Activated naive CD8-positive, alpha-beta T cell treated with anti-CD3 and anti-CD28 coated beads for 36 hours (primary cell): ENCODE data around the gene KCP. TPM values are rescaled to one million over a fixed set of nuclear protein-coding genes. Genes with fewer than 3 reads are reported as not detected.

Experiments used
- DNase-seq: peaks from one replicate; pipeline ENCODE4 v3.0.0; 2021
- H3K27ac Mint-ChIP-seq: one replicate; pipeline ENCODE4 v1.8.0; 2022; ENCODE audit warnings: mild to moderate bottlenecking, moderate library complexity, mixed read lengths
- H3K27me3 Mint-ChIP-seq: one replicate; pipeline ENCODE4 v1.8.0; 2022; ENCODE audit warnings: mild to moderate bottlenecking, mixed read lengths
- H3K36me3 Mint-ChIP-seq: one replicate; pipeline ENCODE4 v1.8.0; 2021; ENCODE audit warnings: mild to moderate bottlenecking, mixed read lengths
- H3K4me1 Mint-ChIP-seq: one replicate; pipeline ENCODE4 v1.8.0; 2021; ENCODE audit warnings: mixed read lengths
- H3K4me3 Mint-ChIP-seq: one replicate; pipeline ENCODE4 v1.8.0; 2022; ENCODE audit warnings: mild to moderate bottlenecking, moderate library complexity, mixed read lengths
- H3K9me3 Mint-ChIP-seq: one replicate; pipeline ENCODE4 v1.8.0; 2022; ENCODE audit warnings: mixed read lengths
- total RNA-seq, 2 experiments: library from RNA; stranded (reverse); gene quantifications; one replicate each; pipeline ENCODE4 v1.2.3, GENCODE V29; 2021

KCP gene
- total RNA-seq, 2 experiments from 2014 or later: 0.10 to 0.14 TPM

- Mint-ChIP-seq H3K27ac (no peak overlapping the region), H3K4me1 (peaks cover 8% of the 10 kb centered on the region), H3K36me3 (no peaks in the 10 kb centered on the region), H3K27me3 (peaks cover 8% of the 10 kb centered on the region), H3K9me3 (no peaks in the 10 kb centered on the region), H3K4me3 (no peak overlapping the region)
- DNase-seq: no peak
Observed at GRCh38 chr7:128871050-128871449, 39.5 kb downstream of the KCP start.

- Mint-ChIP-seq H3K4me1 (peaks cover 10% of the 10 kb centered on the region), H3K36me3 (peaks cover 4% of the 10 kb centered on the region), H3K4me3 (peak overlapping the region; percentile 69), H3K9me3 (no peaks in the 10 kb centered on the region), H3K27ac (no peak overlapping the region), H3K27me3 (peaks cover 8% of the 10 kb centered on the region)
- peak; percentile 31 for DNase-seq
Observed at GRCh38 chr7:128869944-128870285, 40.6 kb downstream of the KCP start.

GRCh38 chr7:128869138-128869943 lies 41.2 kb downstream of the KCP start:
- Mint-ChIP-seq H3K4me3 (peak overlapping the region; percentile 50), H3K27ac (no peak overlapping the region), H3K4me1 (peaks cover 12% of the 10 kb centered on the region), H3K27me3 (peaks cover 8% of the 10 kb centered on the region), H3K36me3 (peaks cover 4% of the 10 kb centered on the region), H3K9me3 (no peaks in the 10 kb centered on the region)
- DNase-seq: peak; percentile 67

GRCh38 chr7:128868624-128869137 lies 41.8 kb downstream of the KCP start:
- Mint-ChIP-seq H3K9me3 (no peaks in the 10 kb centered on the region), H3K4me3 (peak overlapping the region; percentile 38), H3K27me3 (peaks cover 8% of the 10 kb centered on the region), H3K27ac (no peak overlapping the region), H3K4me1 (peaks cover 14% of the 10 kb centered on the region), H3K36me3 (peaks cover 4% of the 10 kb centered on the region)
- no peak for DNase-seq

DNA sequence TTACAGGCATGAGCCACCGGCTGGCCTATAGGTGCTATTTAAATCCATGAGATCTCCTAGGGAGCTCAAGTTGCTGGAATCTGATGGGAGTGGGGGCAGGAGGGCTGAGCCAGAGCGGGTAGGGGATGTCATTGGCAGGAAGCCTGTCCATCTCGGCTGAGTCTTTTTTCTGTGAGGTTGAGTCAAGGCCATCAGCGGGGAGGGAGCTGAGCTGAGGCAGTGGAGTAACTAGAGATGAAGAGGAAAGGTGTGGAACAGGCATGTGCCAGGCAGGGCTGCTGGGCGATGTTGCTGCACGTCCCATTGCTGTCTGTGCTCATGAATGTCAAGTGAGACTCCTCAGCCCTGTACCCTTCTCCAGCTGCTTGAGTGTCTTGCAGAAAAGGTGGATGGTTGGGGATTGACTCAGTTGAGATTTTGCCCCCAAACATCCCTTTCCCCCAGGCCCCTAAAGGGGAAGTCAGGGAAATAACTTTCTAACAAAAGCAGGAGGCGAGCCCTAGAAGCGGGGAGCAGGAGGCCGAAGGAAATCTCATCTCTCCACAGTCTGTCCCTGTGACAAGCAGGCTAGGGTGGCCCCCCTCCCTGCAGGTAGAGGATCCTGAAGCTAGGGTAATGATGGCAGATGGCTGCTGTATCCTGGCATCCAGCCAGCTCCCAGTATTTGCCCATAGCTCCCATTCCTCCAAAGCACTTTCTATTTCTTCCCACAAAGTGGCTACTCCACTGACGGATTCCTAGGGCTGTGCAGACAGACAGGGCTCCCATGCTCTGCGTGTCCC lies 42.5 kb downstream of the KCP start:
- Mint-ChIP-seq H3K9me3 (no peaks in the 10 kb centered on the region), H3K4me1 (peaks cover 15% of the 10 kb centered on the region), H3K36me3 (peaks cover 4% of the 10 kb centered on the region), H3K4me3 (no peak overlapping the region), H3K27me3 (peaks cover 8% of the 10 kb centered on the region), H3K27ac (no peak overlapping the region)
- DNase-seq: no peak

- Mint-ChIP-seq H3K27ac (no peak overlapping the region), H3K4me1 (peaks cover 18% of the 10 kb centered on the region), H3K36me3 (peaks cover 4% of the 10 kb centered on the region), H3K27me3 (peaks cover 8% of the 10 kb centered on the region), H3K4me3 (no peak overlapping the region), H3K9me3 (no peaks in the 10 kb centered on the region)
- no peak for DNase-seq
Observed at GRCh38 chr7:128867241-128867640, 43.3 kb downstream of the KCP start.

DNA sequence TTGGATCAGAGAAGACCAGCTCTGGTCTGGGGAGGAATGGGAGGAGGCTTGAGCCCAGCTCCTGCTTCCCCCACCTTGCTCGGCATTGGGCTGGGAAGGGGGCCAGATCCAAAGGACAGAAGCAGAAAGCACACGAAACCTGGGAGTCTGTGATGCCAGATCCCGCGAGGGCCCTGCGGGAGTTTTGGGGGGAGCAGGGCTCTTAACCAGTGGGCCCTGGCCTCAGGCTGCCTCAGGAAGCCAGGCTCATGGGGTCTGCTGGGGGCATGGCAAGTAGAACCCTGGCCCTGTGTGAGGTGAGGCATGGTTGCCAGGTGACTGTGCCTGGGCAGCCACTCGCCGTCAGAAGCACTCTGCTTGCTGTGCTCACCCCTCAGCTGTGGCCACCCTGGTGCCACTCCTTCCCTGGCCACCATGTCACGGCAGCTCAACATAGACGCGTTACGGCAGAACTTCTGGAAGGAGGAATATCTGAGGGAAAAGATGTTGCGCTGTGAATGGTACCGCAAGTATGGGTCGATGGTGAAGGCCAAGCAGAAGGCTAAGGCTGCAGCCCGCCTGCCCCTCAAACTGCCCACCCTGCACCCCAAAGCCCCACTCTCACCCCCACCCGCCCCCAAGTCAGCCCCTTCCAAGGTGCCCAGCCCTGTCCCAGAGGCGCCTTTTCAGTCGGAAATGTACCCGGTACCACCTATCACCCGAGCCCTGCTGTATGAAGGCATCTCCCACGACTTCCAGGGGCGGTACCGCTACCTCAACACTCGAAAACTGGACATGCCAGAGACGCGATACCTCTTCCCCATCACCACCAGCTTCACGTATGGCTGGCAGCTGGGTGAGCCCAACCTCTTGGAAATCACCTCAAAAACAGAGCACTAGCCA lies 44.3 kb downstream of the KCP start:
- peaks cover 8% of the 10 kb centered on the region for H3K27me3 Mint-ChIP-seq
- no peak overlapping the region for H3K27ac Mint-ChIP-seq
- H3K4me3 Mint-ChIP-seq: no peak overlapping the region
- H3K9me3 Mint-ChIP-seq: no peaks in the 10 kb centered on the region
- H3K4me1 Mint-ChIP-seq: peaks cover 20% of the 10 kb centered on the region
- H3K36me3 Mint-ChIP-seq: peaks cover 4% of the 10 kb centered on the region
- DNase-seq: no peak

GRCh38 chr7:128865303-128865702 lies 45.2 kb downstream of the KCP start:
- Mint-ChIP-seq H3K27ac (no peak overlapping the region), H3K4me3 (no peak overlapping the region), H3K27me3 (peaks cover 1% of the 10 kb centered on the region), H3K9me3 (no peaks in the 10 kb centered on the region), H3K4me1 (peaks cover 21% of the 10 kb centered on the region), H3K36me3 (peaks cover 4% of the 10 kb centered on the region)
- no peak for DNase-seq

- DNase-seq: peak; percentile 58
- peak overlapping the region; percentile 95 for H3K27ac Mint-ChIP-seq
- H3K9me3 Mint-ChIP-seq: no peaks in the 10 kb centered on the region
- H3K4me3 Mint-ChIP-seq: peak overlapping the region; percentile 99
- H3K4me1 Mint-ChIP-seq: peaks cover 20% of the 10 kb centered on the region
- peaks cover 4% of the 10 kb centered on the region for H3K36me3 Mint-ChIP-seq
- H3K27me3 Mint-ChIP-seq: no peaks in the 10 kb centered on the region
Observed at GRCh38 chr7:128863433-128863989, 47.0 kb downstream of the KCP start.

DNA sequence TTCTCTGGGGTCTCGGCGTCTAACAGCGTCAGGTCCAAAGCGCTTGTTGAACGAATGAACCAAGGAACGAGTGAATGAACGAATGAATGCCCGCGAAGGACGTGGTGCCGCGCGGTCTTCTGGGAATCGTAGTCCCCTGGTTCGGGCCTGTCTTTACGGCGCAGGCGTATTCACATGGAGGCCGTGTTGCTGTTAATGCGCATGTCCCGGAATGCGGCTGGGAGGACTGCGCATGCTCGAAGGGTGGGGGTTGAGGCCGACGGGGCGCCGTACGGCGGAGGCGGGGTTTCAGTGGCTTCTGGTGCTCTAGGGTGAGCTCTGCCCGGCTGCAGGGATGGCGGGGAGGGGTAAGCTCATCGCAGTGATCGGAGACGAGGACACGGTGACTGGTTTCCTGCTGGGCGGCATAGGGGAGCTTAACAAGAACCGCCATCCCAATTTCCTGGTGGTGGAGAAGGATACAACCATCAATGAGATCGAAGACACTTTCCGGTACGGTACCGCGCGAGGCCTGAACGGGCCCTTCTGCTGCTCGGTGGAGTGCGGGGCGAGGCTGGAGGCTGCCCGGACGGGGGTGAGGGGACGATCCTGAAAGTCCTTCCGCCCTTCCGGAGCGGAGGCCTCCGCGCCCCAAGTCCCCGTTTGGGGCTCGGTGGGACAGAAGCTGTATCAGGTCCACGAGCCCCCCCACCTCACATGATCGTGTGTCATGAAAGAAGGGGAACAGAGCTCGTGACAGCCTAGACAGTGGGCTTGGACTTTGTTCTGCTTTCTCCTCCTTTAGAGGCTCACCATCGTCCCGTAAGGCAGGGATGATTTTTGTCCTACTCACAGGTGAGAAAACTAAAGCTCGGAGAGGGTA lies 47.7 kb downstream of the KCP start, which contains the start of gene ATP6V1F:
ATP6V1F (plus strand) TSS at position 286 of the 862 bp plus-strand sequence; CDS start at position 335, 49 bp downstream.
- Mint-ChIP-seq H3K4me1 (peaks cover 16% of the 10 kb centered on the region), H3K36me3 (peaks cover 4% of the 10 kb centered on the region), H3K27ac (peak within 1 kb of the TSS; percentile 95), H3K9me3 (no peaks in the 10 kb centered on the region), H3K27me3 (no peaks in the 10 kb centered on the region), H3K4me3 (peak within 1 kb of the TSS; percentile 99)
- DNase-seq: peak; percentile 98

DNA sequence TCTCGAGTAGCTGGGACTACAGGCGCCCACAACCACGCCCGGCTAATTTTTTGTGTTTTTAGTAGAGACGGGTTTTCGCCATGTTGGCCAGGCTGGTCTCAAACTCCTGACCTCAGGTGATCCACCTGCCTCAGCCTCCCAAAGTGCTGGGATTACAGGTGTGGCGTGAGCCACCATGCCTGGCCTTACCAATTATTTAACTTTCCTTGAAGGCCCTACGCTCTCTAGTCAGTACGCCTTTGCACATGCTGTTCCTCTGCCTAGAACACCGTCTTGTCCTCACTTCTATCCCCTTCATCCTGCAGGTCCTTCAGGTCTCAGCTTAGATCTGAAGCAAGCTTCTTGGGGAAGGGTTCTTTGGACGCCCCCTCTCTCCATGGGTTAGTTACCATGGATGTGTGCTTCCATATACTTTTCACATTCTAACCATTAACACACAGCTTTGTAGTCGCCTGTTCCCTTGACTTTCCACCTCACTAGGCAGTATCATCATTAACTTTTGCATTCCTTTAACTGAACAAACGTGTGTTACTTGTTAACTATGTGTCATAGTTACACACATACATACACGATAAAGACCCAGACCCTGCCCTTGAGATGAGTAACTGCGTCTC lies 48.4 kb downstream of the KCP start:
- DNase-seq: no peak
- Mint-ChIP-seq H3K27me3 (no peaks in the 10 kb centered on the region), H3K4me1 (peaks cover 15% of the 10 kb centered on the region), H3K27ac (peak overlapping the region; percentile 95), H3K4me3 (peak overlapping the region; percentile 99), H3K36me3 (peaks cover 4% of the 10 kb centered on the region), H3K9me3 (no peaks in the 10 kb centered on the region)

DNA sequence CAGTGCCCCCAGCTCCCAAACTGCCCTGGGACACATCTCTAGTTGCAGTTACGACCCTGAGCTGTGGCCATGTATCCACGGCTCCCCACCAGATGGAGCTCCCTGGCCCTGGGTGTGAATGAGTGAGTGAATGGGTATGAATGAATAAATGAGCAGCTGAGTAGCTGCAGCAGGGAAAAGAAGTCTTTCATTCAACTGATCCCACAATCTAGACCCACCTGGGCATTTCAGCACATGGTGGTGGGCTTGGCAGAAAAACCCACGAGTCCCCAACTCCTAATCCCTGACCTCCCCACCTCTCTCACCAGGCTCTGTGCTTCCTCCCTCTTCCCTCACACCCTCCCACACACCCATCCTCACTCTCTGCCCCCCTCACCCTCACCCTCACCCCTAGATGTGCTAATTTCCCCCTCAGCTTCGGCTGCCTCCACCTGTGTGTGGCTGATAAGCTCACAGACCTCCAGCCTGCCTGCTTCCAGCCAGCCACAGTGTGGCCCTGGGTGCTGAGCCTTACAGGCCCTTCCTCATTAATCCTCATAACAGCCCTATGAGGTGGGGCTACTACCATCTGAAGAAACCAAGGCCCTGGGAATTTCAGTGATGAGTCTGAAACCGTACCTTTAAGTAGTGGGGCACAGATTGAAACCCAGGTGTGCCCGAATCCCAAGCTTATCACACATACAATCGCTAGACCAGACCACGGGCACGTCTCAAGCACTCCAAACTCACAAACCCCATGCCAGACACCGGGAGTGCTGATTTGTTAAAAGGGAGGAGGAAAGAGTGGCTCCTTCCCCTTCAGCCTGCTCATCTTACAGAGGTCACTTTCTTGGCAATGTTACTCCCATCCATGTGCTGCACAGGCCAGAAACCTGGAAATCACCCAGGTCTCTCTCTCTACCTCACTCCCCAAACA lies 50.1 kb downstream of the KCP start:
- no peaks in the 10 kb centered on the region for H3K36me3 Mint-ChIP-seq
- no peak for DNase-seq
- H3K27ac Mint-ChIP-seq: no peak overlapping the region
- H3K4me3 Mint-ChIP-seq: no peak overlapping the region
- no peaks in the 10 kb centered on the region for H3K9me3 Mint-ChIP-seq
- no peaks in the 10 kb centered on the region for H3K27me3 Mint-ChIP-seq
- H3K4me1 Mint-ChIP-seq: peaks cover 13% of the 10 kb centered on the region
